Brain microvascular endothelial cell (primary cell): ENCODE measurements around the gene LRRC10B.

Source experiments
- DNase-seq: peaks from one replicate; pipeline ENCODE4 v3.0.0-alpha.2; 2020
- H3K27ac ChIP-seq: fragments of 250-450 bp; sonication (Bioruptor Pico); 2 replicates; pipeline ENCODE4 v1.5.1; 2020; ENCODE audit warnings: mild to moderate bottlenecking, moderate library complexity
- H3K27me3 ChIP-seq: fragments of 250-450 bp; sonication (Bioruptor Pico); replicated peaks from 2 replicates; pipeline ENCODE4 v1.5.1; 2020; ENCODE audit warnings: mild to moderate bottlenecking
- H3K36me3 ChIP-seq: fragments of 250-450 bp; sonication (Bioruptor Pico); replicated peaks from 2 replicates; pipeline ENCODE4 v1.5.1; 2020; ENCODE audit warnings: mild to moderate bottlenecking
- H3K4me3 ChIP-seq: 2 replicates; pipeline ENCODE4 v1.5.1; 2011; ENCODE audit warnings: low read depth, mild to moderate bottlenecking, control low read depth, low read length, moderate library complexity
- in situ Hi-C: cut with HindIII; loops from 2 replicates; pipeline ENCODE4 v1.10.0; 2017; ENCODE audit warnings: low sequenced_read_pairs, low pct_ligation_motif_present
- TF ChIP-seq, protein P1 (sequence below): IDR thresholded peaks from 2 replicates; pipeline ENCODE4 v1.5.1; 2011; ENCODE audit warnings: low read depth, mild to moderate bottlenecking, moderate library complexity, low read length, control low read depth, inconsistent platforms; ENCODE audit errors: missing control alignments

LRRC10B gene

DNA sequence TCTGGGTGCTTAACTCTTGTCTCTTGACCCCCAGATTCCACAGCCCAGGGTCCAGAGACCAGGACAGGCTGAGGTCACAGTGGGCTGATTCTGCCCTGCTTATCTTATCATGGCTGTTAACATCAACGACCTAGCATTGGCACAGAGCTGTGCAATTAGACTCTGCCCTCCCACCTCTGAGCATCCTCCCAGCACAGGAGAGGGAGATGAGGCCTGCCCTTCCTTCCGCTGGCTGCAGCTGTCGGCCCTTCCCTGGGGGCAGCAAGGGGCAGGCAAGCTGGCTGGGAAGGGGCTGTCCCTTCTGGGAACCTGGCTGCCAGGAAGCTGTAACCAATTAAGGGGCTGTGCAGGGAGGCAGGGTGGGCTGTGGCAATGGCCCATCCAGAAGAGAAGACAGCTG lies 22.5 kb downstream of the LRRC10B start:
- Histone ChIP-seq H3K27ac (no peak overlapping the region), H3K27me3 (peaks cover 25% of the 10 kb centered on the region), H3K4me3 (no peak overlapping the region), H3K36me3 (no peaks in the 10 kb centered on the region)
- DNase-seq = no peak
- TF ChIP-seq, protein P1, sequence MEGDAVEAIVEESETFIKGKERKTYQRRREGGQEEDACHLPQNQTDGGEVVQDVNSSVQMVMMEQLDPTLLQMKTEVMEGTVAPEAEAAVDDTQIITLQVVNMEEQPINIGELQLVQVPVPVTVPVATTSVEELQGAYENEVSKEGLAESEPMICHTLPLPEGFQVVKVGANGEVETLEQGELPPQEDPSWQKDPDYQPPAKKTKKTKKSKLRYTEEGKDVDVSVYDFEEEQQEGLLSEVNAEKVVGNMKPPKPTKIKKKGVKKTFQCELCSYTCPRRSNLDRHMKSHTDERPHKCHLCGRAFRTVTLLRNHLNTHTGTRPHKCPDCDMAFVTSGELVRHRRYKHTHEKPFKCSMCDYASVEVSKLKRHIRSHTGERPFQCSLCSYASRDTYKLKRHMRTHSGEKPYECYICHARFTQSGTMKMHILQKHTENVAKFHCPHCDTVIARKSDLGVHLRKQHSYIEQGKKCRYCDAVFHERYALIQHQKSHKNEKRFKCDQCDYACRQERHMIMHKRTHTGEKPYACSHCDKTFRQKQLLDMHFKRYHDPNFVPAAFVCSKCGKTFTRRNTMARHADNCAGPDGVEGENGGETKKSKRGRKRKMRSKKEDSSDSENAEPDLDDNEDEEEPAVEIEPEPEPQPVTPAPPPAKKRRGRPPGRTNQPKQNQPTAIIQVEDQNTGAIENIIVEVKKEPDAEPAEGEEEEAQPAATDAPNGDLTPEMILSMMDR = no peak
- in situ Hi-C loops = no loop called here

DNA sequence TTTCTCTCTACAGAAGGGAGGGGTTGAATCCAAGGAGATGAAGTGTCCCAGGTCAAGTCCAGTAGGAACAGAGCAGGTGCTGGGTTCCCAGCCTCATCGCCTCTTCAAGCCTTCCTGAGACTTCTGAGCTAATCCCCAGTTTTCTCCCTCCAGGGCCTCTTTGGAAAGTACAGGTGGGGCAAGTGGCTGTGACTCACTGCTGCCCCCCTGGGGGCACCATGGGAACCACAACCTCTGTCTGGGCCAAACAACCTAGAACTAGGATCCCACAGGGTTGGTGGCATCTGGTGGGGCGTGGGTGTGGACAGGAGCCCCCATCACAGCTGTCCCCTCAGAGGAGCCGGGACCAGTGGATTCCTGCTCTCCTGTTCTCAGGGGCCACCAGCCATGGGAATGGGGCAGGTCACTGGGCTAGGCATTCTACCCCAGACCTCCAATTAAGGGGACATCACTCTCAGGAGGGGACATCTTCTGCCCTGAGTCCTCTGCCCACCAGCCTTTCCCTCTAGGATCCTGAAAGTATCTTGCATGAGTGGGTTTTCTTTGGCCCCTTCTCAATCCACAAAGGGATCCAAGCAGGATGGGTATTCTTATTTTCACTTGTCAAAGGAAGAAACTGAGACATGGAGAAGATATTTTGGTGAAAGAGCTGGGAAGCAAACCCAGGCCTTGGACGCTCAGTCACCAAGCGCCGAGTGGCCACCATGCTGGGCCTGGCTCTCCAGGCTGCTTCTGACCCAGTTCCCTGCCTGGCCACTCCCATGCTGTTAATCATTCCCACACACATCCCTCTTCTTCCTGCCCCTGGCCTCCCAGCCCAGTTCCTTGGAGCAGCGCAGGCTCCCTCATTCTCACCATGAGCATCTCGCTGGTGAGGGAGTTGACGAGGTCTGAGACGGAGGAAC lies 23.8 kb downstream of the LRRC10B start:
- H3K27me3 ChIP-seq = peaks cover 16% of the 10 kb centered on the region
- in situ Hi-C loops = no loop called here
- H3K4me3 ChIP-seq = no peak overlapping the region
- H3K27ac ChIP-seq = no peak overlapping the region
- H3K36me3 ChIP-seq = no peaks in the 10 kb centered on the region
- TF ChIP-seq, protein P1 = peak; percentile 92
- no peak for DNase-seq

DNA sequence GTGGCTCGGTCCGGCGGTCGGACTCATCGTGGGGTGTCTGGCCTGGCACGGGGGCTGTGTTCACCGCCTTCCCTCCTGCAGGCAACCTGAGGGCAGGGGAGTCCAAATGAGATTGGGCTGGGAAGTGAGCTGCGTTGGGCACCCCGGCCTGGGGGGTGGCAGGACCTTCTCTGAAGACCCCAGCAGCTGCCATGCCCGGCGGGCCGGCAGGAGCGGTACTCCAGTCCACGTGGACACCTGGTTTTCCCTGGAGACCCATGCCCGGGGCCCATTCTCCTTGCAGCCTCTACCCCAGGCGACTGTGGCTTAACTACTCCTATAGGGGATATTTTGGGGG lies 24.5 kb downstream of the LRRC10B start:
- TF ChIP-seq, protein P1 = no peak
- Histone ChIP-seq H3K36me3 (no peaks in the 10 kb centered on the region), H3K27ac (no peak overlapping the region), H3K4me3 (no peak overlapping the region), H3K27me3 (peaks cover 14% of the 10 kb centered on the region)
- in situ Hi-C loops = no loop called here
- no peak for DNase-seq

DNA sequence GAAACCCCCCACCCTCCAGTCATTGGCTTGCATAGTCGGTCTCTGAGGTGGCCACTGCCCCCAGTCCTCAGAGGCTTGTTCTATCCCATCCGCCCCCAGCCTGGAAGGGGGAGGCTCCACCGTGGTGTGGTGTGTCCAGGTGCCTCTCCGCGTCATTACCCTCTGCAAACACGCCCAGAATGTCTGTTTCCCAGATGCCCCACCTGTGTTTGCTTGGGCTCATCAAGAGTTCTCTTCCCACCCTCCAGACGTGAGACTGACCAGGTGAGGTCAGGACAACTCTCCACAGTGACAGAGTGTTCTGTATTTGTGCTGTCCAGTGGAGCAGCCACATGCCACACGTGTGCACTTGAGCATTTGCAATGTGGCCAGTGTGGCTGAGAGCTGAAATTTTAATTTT lies 24.9 kb downstream of the LRRC10B start:
- no peak overlapping the region for H3K4me3 ChIP-seq
- TF ChIP-seq, protein P1 = no peak
- no peak for DNase-seq
- no peak overlapping the region for H3K27ac ChIP-seq
- H3K36me3 ChIP-seq = no peaks in the 10 kb centered on the region
- H3K27me3 ChIP-seq = peaks cover 12% of the 10 kb centered on the region
- in situ Hi-C loops = no loop called here

DNA sequence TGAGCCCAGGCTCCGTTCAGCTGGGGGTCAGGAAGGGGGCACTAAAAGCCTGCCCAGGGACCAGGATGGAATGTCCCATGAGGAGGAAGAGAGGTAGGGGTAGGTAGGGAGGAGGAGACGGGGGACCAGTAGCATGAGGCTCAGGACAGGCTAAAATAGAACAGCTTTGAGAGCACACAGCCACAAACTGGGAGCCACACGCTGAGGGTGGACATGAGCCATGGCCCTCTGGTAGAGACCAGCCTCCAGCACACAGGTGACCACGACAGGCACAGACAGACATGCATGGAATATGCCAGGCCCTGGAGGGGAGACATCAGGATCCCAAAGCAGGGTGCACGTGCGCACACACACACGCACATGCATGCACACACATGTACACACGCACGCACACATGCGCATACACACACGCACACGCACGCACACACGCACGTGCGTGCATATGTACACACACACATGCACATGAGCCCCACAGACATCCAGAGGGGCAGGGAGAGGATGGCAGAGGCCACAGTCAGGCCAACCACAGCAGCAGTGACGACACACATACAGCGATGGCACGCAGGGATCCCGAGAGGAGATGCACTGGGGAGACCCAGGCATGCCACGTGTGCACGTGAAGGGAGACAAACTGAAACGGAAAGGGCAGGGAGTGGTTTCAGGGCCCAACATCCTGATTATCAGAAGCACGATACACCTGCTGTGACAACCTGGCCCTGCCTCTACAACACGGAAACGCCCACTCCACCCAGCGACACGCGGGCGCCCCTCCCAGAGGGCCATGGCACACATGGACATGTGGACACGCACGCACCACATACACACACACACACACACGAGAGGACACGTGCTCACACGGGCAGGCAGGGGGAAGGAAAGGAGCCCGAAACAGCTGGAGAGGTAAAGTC lies 25.7 kb downstream of the LRRC10B start:
- Histone ChIP-seq H3K27me3 (peaks cover 8% of the 10 kb centered on the region), H3K27ac (no peak overlapping the region), H3K36me3 (no peaks in the 10 kb centered on the region), H3K4me3 (no peak overlapping the region)
- in situ Hi-C loops = no loop called here
- no peak for DNase-seq
- TF ChIP-seq, protein P1 = no peak
